ENCODE data around the gene CAMKK2. TPM values are rescaled to one million over a fixed set of nuclear protein-coding genes. Genes with fewer than 3 reads are reported as not detected.

Gene CAMKK2
- total and polyA plus RNA-seq, 2 donors (not counting 1 experiment from before 2014, with no cell fraction given), result 19.3 to 26.4 TPM

DNA sequence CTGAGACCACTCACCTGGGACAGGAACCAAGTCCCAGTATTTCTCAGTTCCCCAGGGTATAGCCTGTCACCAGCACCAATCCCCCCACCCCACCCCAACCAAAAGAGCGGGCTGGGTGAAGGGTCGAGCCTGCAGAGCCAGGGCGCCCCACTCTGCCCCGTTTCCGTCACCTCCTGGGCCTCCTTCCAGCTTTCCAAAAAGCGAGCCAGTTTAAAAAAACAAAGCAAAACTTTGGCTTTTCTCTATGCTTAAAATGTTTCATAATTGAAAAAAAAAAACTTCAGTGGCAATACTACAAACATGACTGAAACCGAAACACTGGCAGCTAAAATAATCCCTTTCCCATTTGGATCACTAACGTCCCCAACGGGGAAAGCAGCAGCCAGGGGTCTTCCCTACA lies 7.5 kb downstream of the CAMKK2 start:
- no peaks in the 10 kb centered on the region for H4K20me1 ChIP-seq (ENCODE audit: control insufficient read depth, extremely low read depth, insufficient read depth, low read length)
- no peak overlapping the region for H2AFZ ChIP-seq (ENCODE audit: low read length)
- no peaks in the 10 kb centered on the region for H3K9me3 ChIP-seq (ENCODE audit: control insufficient read depth, insufficient read depth, low read depth, low read length)
- no peaks in the 10 kb centered on the region for H3K27me3 ChIP-seq (ENCODE audit: control insufficient read depth, insufficient read depth, low read length)
- TF ChIP-seq, protein P1, sequence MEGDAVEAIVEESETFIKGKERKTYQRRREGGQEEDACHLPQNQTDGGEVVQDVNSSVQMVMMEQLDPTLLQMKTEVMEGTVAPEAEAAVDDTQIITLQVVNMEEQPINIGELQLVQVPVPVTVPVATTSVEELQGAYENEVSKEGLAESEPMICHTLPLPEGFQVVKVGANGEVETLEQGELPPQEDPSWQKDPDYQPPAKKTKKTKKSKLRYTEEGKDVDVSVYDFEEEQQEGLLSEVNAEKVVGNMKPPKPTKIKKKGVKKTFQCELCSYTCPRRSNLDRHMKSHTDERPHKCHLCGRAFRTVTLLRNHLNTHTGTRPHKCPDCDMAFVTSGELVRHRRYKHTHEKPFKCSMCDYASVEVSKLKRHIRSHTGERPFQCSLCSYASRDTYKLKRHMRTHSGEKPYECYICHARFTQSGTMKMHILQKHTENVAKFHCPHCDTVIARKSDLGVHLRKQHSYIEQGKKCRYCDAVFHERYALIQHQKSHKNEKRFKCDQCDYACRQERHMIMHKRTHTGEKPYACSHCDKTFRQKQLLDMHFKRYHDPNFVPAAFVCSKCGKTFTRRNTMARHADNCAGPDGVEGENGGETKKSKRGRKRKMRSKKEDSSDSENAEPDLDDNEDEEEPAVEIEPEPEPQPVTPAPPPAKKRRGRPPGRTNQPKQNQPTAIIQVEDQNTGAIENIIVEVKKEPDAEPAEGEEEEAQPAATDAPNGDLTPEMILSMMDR (conservative IDR thresholded peaks at IDR 0.05 in 1 of 2, IDR thresholded peaks at IDR 0.05 in 1 of 2; ENCODE audit: low read depth in 1 of 2, low read length in 2 of 2), result no peak
- no peak for TF ChIP-seq EZH2 (IDR thresholded peaks at IDR 0.05; ENCODE audit: low read length, missing control alignments)
- peak in 1 of 2 donors; percentile 55 for DNase-seq (ENCODE audit: low read depth in 2 of 2)
- peak overlapping the region; percentile 48 for H3K4me2 ChIP-seq (ENCODE audit: extremely low read depth, insufficient read depth, low read length)
- no peak overlapping the region for H3K27ac ChIP-seq (ENCODE audit: insufficient read depth, low read length)
- peak overlapping the region in 2 of 4 experiments; percentile 27 to 30 for H3K4me3 ChIP-seq (replicated peaks in 1 of 4; ENCODE audit: control extremely low read depth in 1 of 4, insufficient read depth in 1 of 4, low read depth in 3 of 4, low read length in 4 of 4)
- H3K79me2 ChIP-seq (ENCODE audit: control insufficient read depth, insufficient read depth, low read length), result peaks cover 2% of the 10 kb centered on the region
- peaks cover 9% of the 10 kb centered on the region for H3K4me1 ChIP-seq (ENCODE audit: control insufficient read depth, extremely low read depth, insufficient read depth, low read length)
- no peak overlapping the region for H3K9ac ChIP-seq (ENCODE audit: insufficient read depth, low read length)
- peaks cover 3% of the 10 kb centered on the region for H3K36me3 ChIP-seq (ENCODE audit: control insufficient read depth, insufficient read depth, low read length)

DNA sequence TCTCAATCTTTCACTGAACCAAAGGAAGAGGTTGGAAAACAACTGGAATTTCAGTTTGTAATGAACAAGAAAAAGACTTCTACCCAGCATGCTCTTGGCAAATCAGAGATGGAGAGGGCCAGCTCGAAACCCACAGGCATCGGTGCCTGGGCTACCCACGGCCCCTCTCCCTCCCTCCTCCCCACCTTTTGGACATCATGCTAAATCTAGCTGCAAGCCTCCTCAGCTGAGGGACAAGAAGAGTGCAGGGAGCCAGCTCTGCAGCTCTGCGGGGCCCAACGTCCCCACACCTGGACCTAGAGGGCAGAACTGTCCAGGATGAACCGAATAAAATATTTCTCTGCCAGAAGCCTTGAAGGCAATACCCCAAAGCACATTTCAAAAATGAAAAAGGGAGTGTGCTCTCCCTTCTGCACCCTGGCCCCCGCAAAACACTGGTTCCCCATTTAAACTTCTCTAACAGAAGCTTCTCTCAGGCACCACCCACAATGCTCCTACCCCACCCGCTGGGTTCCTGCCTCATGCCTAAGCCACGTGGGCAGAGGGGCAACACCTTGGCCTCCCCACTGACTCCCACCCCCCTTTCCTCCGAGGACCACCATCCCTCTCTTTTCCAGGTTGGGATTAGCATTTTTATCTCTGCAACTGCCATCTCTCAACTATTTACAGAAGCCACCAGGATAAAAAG lies 8.2 kb downstream of the CAMKK2 start:
- no peaks in the 10 kb centered on the region for H3K27me3 ChIP-seq (ENCODE audit: control insufficient read depth, insufficient read depth, low read length)
- no peak for TF ChIP-seq EZH2 (IDR thresholded peaks at IDR 0.05; ENCODE audit: low read length, missing control alignments)
- no peak overlapping the region for H3K9ac ChIP-seq (ENCODE audit: insufficient read depth, low read length)
- H3K27ac ChIP-seq (ENCODE audit: insufficient read depth, low read length), result no peak overlapping the region
- peaks cover 4% of the 10 kb centered on the region for H3K79me2 ChIP-seq (ENCODE audit: control insufficient read depth, insufficient read depth, low read length)
- no peak overlapping the region for H3K4me2 ChIP-seq (ENCODE audit: extremely low read depth, insufficient read depth, low read length)
- H3K9me3 ChIP-seq (ENCODE audit: control insufficient read depth, insufficient read depth, low read depth, low read length), result no peaks in the 10 kb centered on the region
- no peaks in the 10 kb centered on the region for H4K20me1 ChIP-seq (ENCODE audit: control insufficient read depth, extremely low read depth, insufficient read depth, low read length)
- H3K36me3 ChIP-seq (ENCODE audit: control insufficient read depth, insufficient read depth, low read length), result peaks cover 1% of the 10 kb centered on the region
- H2AFZ ChIP-seq (ENCODE audit: low read length), result no peak overlapping the region
- DNase-seq (ENCODE audit: low read depth in 2 of 2), result no peak
- H3K4me3 ChIP-seq (replicated peaks in 1 of 4; ENCODE audit: control extremely low read depth in 1 of 4, insufficient read depth in 1 of 4, low read depth in 3 of 4, low read length in 4 of 4), result no peak overlapping the region
- H3K4me1 ChIP-seq (ENCODE audit: control insufficient read depth, extremely low read depth, insufficient read depth, low read length), result peaks cover 11% of the 10 kb centered on the region

DNA sequence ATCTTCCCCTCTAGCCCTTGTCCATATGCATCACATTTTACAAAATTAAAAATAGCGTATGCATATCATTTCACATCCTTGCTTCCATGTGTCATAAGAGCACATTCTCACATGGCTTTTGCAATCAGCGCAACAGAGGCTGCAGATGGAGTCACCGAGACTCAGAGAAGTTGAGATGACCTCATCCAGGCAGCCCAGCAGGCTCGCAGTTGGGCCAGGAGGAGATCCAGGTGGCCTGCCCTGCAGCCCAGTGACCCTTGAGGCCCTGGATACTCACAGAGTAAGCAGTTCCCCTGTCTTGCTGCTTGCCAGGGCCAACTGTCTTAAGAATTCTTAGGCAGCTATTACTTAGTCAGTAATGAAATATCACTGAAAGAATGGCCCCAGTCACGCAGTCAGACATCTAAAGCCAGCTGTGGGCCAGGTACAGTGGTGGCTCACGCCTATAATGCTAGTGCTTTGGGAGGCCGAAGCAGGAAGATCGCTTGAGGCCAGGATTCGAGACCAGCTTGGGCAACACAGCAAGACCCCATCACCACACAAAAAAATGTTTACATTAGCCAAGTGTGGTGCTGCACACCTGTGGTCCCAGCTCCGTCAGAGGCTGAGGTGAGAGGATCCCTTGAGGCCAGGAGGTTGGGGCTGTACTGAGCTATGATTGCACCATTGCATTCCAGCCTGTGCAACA lies 9.1 kb downstream of the CAMKK2 start:
- H4K20me1 ChIP-seq (ENCODE audit: control insufficient read depth, extremely low read depth, insufficient read depth, low read length), result no peaks in the 10 kb centered on the region
- TF ChIP-seq, protein P1 (conservative IDR thresholded peaks at IDR 0.05 in 1 of 2, IDR thresholded peaks at IDR 0.05 in 1 of 2; ENCODE audit: low read depth in 1 of 2, low read length in 2 of 2), result no peak
- no peak for TF ChIP-seq EZH2 (IDR thresholded peaks at IDR 0.05; ENCODE audit: low read length, missing control alignments)

More for the DNA sequence above, 9.1 kb downstream of the CAMKK2 start:
- peaks cover 11% of the 10 kb centered on the region for H3K4me1 ChIP-seq (ENCODE audit: control insufficient read depth, extremely low read depth, insufficient read depth, low read length)
- H3K4me3 ChIP-seq (replicated peaks in 1 of 4; ENCODE audit: control extremely low read depth in 1 of 4, insufficient read depth in 1 of 4, low read depth in 3 of 4, low read length in 4 of 4), result no peak overlapping the region
- H3K79me2 ChIP-seq (ENCODE audit: control insufficient read depth, insufficient read depth, low read length), result peaks cover 4% of the 10 kb centered on the region
- no peak overlapping the region for H3K9ac ChIP-seq (ENCODE audit: insufficient read depth, low read length)
- peak overlapping the region; percentile 25 for H3K27ac ChIP-seq (ENCODE audit: insufficient read depth, low read length)
- H3K27me3 ChIP-seq (ENCODE audit: control insufficient read depth, insufficient read depth, low read length), result no peaks in the 10 kb centered on the region
- no peak overlapping the region for H2AFZ ChIP-seq (ENCODE audit: low read length)
- DNase-seq (ENCODE audit: low read depth in 2 of 2), result peak; percentile 22 to 77
- H3K36me3 ChIP-seq (ENCODE audit: control insufficient read depth, insufficient read depth, low read length), result peaks cover 3% of the 10 kb centered on the region
- H3K4me2 ChIP-seq (ENCODE audit: extremely low read depth, insufficient read depth, low read length), result no peak overlapping the region
- no peaks in the 10 kb centered on the region for H3K9me3 ChIP-seq (ENCODE audit: control insufficient read depth, insufficient read depth, low read depth, low read length)

Data from fibroblast of lung (primary cell).